Adipocyte (in vitro differentiated cells): ENCODE measurements around the gene CLASP2.
A peak's percentile ranks its signal among the peaks of the same experiment; 100 is the strongest.
"Not testable (repeated sequence)": the region's sequence is repeated elsewhere in the genome, so short reads cannot be mapped to it uniquely, and the experiment has no call there.

Experiments used
- DNase-seq: peaks from one replicate; pipeline ENCODE4 v3.0.0-alpha.2; 2015; ENCODE audit warnings: low read depth
- H3K27me3 ChIP-seq: replicated peaks from 2 replicates; pipeline ENCODE4 v1.7.0; 2013; ENCODE audit warnings: mild to moderate bottlenecking, low read length, moderate library complexity; ENCODE audit not compliant: control insufficient read depth, insufficient read depth
- H3K36me3 ChIP-seq: 2 replicates; pipeline ENCODE4 v1.7.0; 2013; ENCODE audit warnings: low read length, mild to moderate bottlenecking, moderate library complexity; ENCODE audit not compliant: control insufficient read depth, insufficient read depth, severe bottlenecking
- H3K4me1 ChIP-seq: 2 replicates; pipeline ENCODE4 v1.7.0; 2013; ENCODE audit warnings: mild to moderate bottlenecking, low read length, moderate library complexity; ENCODE audit not compliant: control insufficient read depth, insufficient read depth
- H3K4me3 ChIP-seq: 2 replicates; pipeline ENCODE4 v1.7.0; 2013; ENCODE audit warnings: mild to moderate bottlenecking, low read length, moderate library complexity
- H3K9ac ChIP-seq: 2 replicates; pipeline ENCODE4 v1.7.0; 2013; ENCODE audit warnings: mild to moderate bottlenecking, low read length, moderate library complexity
- H3K9me3 ChIP-seq: 2 replicates; pipeline ENCODE4 v1.7.0; 2013; ENCODE audit warnings: mild to moderate bottlenecking, low read length, moderate library complexity; ENCODE audit not compliant: control insufficient read depth

Gene CLASP2

DNA sequence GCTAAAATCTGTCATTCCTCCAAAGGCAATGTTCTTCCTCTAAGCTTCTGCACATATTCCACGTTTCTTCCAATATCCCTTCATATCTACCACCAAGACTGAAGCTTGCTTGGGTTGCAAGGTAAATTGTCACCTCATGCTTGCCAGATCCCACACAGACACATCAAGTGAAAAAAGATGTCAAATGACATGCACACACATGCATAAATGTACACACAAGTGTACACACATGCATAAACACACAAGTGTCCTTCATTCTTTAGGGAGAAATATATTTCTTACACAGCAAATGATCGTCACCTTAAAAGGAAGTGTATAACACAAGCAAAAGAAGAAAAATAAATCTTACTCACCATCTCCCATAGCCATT lies 59.4 kb downstream of the CLASP2 start:
- Histone ChIP-seq H3K9me3 (no peaks in the 10 kb centered on the region), H3K9ac (peak overlapping the region; percentile 78), H3K27me3 (no peaks in the 10 kb centered on the region), H3K4me1 (peaks cover 35% of the 10 kb centered on the region), H3K36me3 (no peaks in the 10 kb centered on the region), H3K4me3 (peak overlapping the region; percentile 81)
- no peak for DNase-seq

DNA sequence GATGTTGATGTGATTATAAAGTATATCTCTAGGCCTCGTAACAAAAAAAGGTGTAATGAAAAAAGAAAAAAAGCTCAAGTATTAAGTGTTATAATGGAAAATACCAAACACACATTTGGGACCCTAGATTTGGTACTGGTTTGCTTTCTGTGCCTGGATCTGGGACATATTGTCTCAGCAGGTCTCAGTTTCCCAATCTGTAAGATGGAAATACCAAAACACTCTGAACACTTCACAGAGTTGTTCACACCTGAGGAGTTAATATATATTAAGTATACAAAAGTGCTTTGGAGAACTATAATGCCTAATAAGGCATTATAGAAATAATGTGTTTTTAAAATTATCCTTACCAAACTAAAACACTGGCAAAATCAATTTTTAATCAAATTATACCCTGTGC lies 60.0 kb downstream of the CLASP2 start:
- DNase-seq, result no peak
- no peaks in the 10 kb centered on the region for H3K27me3 ChIP-seq
- no peaks in the 10 kb centered on the region for H3K9me3 ChIP-seq
- peak overlapping the region; percentile 81 for H3K4me3 ChIP-seq
- no peaks in the 10 kb centered on the region for H3K36me3 ChIP-seq
- peak overlapping the region; percentile 78 for H3K9ac ChIP-seq
- peaks cover 29% of the 10 kb centered on the region for H3K4me1 ChIP-seq

DNA sequence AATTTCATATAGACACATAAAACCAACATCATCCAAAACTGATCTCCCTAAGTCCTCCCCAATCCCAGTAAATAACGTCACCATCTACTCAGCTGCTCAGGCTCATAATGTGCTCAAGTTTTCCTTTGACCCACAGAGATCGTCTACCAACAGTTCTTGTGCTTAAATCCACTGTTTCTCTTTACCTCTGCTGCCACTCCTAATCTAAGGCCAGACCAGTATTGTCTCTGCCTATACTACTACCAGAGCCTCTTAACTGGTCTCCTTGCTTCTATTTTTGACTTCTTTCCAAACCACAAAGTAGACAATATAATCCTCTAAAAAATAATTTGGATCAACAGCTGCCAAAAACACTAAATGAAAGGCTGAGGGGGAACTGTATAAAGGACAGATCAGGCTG lies 65.3 kb downstream of the CLASP2 start:
- Histone ChIP-seq H3K4me3 (no peak overlapping the region), H3K4me1 (peaks cover 3% of the 10 kb centered on the region), H3K27me3 (no peaks in the 10 kb centered on the region), H3K36me3 (no peaks in the 10 kb centered on the region), H3K9me3 (no peaks in the 10 kb centered on the region), H3K9ac (no peak overlapping the region)
- no peak for DNase-seq

DNA sequence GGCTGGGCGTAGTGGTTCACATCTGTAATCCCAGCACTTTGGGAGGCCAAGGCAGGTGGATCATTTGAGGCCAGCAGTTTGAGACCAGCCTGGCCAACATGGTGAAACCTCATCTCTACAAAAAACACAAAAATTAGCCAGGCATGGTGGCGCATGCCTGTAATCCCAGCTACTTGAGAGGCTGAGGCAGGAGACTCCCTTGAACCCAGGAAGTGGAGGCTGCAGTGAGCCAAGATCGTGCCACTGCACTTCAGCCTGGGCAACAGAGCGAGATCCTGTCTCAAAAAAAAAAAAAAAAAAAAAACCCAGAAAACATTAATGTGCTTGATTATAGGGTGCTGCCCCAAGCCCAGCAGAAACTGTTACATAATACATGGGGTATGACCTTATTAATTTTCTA lies 67.0 kb downstream of the CLASP2 start:
- not testable (repeated sequence) for H3K4me1 ChIP-seq, DNase-seq, H3K9me3 ChIP-seq, H3K9ac ChIP-seq, H3K36me3 ChIP-seq, H3K27me3 ChIP-seq, H3K4me3 ChIP-seq

DNA sequence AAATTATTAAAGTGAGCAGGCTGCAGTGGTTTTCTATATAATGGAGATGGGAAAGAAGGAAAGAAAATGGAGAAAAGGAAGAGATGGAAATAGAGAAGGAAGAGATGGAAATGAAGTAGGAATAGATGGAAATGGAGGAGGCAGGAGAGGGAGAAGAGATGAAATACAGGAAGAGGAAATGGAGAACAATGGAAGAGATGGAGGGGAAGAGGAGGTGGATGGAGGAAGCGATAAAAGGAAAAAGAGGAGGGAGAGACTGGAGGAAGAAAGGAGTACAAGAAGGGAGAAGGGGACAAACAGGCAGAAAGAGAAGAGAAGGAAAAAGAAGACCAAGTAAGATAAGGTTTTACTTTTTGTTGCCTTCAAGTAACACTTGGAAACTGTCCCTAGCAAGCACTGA lies 67.6 kb downstream of the CLASP2 start:
- H3K27me3 ChIP-seq, result no peaks in the 10 kb centered on the region
- no peak for DNase-seq
- peaks cover 2% of the 10 kb centered on the region for H3K4me1 ChIP-seq
- H3K4me3 ChIP-seq, result no peak overlapping the region
- no peaks in the 10 kb centered on the region for H3K36me3 ChIP-seq
- H3K9me3 ChIP-seq, result no peaks in the 10 kb centered on the region
- H3K9ac ChIP-seq, result no peak overlapping the region

DNA sequence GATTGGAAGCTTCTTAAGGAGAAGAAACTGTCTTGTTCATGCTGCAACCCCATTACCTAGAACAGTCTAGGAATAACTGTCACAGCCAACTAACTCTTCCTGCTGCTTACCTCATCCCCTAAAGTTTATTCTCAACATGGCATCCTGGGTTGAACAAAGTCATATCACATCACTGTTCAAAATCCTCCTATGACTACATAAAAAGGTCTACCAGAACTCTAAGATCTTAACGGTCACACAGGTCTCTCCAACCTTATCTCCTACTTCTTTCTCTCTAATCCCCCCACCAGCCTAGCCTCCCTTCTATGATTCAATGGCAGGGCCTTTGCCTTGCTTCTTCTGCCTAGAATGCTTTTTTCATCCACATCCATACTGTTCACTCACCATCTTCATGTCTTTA lies 69.3 kb downstream of the CLASP2 start:
- Histone ChIP-seq H3K9me3 (no peaks in the 10 kb centered on the region), H3K27me3 (no peaks in the 10 kb centered on the region), H3K36me3 (peaks cover 5% of the 10 kb centered on the region), H3K4me1 (peaks cover 10% of the 10 kb centered on the region), H3K4me3 (no peak overlapping the region), H3K9ac (no peak overlapping the region)
- no peak for DNase-seq

DNA sequence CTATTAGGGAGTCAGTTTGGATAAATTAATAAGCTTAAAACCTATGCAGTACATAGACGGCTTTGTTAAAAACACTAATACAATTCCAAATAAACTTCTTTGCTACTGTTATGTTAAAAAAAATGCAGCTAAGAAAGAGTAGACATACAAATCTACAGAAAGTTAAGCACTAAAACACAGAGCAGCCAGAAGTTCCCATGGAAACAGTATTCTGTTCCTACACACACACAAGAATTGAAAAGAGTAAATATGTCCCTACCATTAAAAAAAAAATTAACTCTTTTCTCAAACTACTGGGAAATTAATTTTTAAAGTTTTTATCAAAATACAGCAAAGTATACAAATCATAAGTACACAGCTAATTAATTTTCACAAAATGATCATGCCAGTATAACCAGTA lies 71.6 kb downstream of the CLASP2 start:
- Histone ChIP-seq H3K36me3 (peaks cover 7% of the 10 kb centered on the region), H3K4me3 (no peak overlapping the region), H3K9ac (no peak overlapping the region), H3K4me1 (peaks cover 10% of the 10 kb centered on the region), H3K9me3 (no peaks in the 10 kb centered on the region), H3K27me3 (no peaks in the 10 kb centered on the region)
- no peak for DNase-seq

DNA sequence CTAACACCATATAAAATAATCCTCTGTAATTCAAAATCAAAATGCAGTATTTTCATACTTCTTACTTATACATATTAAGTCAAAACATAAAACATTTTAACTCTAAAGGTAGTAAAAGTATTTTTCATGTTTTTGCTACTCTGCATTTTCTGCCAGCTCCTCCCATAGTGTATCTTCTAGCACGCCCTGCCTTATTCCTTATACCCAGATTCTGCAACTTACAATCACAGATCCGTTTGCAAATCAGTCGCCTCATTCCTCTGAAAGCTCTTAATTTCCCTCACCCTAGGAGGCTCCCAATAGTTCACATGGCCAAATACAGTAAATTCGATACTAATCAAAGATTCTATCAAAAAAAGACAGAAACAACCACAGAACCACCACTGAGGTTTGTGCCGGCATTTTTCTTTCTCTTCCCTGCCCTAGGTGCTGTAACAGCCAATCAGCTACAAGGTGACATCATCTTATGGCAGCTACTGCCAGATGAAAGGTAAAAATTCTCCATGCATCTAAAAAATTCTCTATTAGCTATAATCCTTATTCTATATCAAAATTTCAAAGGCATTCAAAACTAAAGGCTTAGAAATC lies 72.9 kb downstream of the CLASP2 start:
- peaks cover 10% of the 10 kb centered on the region for H3K4me1 ChIP-seq
- H3K9ac ChIP-seq, result no peak overlapping the region
- no peaks in the 10 kb centered on the region for H3K27me3 ChIP-seq
- H3K4me3 ChIP-seq, result peak overlapping the region; percentile 74
- peak; percentile 25 for DNase-seq
- peaks cover 7% of the 10 kb centered on the region for H3K36me3 ChIP-seq
- H3K9me3 ChIP-seq, result no peaks in the 10 kb centered on the region

DNA sequence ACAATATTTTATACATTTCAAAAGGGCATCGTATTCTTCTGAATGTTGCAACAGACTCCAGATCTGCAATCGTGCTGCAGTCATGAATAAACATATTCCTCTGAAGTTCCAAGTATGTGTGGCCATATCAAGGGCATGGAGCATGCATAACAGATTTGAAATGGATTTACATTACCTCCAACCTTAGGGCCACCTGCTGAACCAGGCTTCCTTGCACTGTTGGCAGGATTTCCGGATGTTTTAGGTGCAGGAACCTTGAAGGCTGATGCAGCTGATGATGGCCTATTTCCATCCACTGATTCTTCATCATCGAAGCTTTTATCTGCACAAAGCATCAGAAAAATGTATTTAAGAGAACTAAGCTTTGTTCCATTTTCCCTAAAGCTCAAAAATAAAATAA lies 73.5 kb downstream of the CLASP2 start:
- Histone ChIP-seq H3K9ac (no peak overlapping the region), H3K9me3 (no peaks in the 10 kb centered on the region), H3K36me3 (peaks cover 9% of the 10 kb centered on the region), H3K27me3 (no peaks in the 10 kb centered on the region), H3K4me1 (peaks cover 10% of the 10 kb centered on the region), H3K4me3 (no peak overlapping the region)
- no peak for DNase-seq

DNA sequence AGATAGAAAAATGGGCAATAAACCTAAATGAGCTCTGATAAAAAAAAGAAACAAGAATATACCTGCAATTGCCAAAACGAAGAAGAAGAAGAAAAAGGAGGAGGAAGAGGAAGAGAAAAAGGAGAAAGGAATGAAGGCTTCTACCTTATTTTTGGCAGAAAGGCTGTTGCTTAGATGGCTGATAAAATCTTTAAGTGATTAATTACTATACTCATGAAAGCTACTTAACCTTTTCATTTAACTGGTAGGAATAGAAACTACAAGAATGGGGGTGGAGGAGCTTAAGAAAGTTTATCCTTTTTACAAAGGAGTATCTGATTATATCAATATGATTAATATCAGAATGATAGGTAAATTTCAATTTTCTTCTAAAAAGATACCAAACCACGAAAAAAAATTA lies 75.2 kb downstream of the CLASP2 start:
- Histone ChIP-seq H3K27me3 (no peaks in the 10 kb centered on the region), H3K9me3 (no peaks in the 10 kb centered on the region), H3K36me3 (peaks cover 16% of the 10 kb centered on the region), H3K4me1 (peaks cover 10% of the 10 kb centered on the region), H3K4me3 (no peak overlapping the region), H3K9ac (no peak overlapping the region)
- no peak for DNase-seq

DNA sequence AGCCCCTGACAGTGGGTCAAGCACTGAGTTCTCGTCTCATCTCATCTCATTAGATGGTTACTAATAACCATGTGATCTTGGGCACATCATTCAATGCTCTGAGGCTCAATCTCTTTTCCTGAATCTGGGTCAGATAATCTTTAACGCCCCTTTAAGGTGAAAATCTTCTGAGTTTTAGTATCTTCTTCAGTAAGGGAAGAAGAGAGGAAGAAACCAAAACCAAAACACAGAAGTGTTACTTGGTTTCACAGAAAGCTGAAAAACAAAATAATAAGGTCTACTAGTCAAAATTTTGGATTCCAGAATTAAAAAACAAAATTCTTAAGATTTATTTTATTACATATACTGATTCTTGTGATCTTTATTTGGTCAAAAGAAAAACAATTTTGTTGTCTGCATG lies 78.2 kb downstream of the CLASP2 start:
- H3K9me3 ChIP-seq, result no peaks in the 10 kb centered on the region
- no peak for DNase-seq
- H3K36me3 ChIP-seq, result peaks cover 16% of the 10 kb centered on the region
- H3K4me3 ChIP-seq, result no peak overlapping the region
- no peaks in the 10 kb centered on the region for H3K27me3 ChIP-seq
- H3K9ac ChIP-seq, result no peak overlapping the region
- peaks cover 8% of the 10 kb centered on the region for H3K4me1 ChIP-seq

DNA sequence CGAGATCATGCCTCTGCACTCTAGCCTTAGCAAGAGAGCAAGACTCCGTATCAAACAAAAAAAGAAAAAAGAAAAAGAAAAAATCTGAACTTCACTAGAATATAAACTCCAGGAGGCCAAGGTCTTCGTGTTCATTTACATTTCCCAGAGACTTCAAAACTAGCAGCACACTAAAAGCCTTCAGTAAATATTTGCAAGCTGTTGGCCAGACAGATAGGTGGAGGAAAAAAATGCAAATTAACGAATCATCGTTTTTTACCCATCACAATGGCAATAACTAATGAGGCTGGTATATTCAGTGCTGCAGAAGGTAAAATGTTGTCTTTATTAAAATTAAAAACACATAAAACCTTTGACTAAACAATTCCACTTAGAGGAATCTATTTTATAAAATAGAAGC lies 80.6 kb downstream of the CLASP2 start:
- Histone ChIP-seq H3K4me3 (no peak overlapping the region), H3K9ac (no peak overlapping the region), H3K9me3 (no peaks in the 10 kb centered on the region), H3K36me3 (peaks cover 8% of the 10 kb centered on the region), H3K27me3 (no peaks in the 10 kb centered on the region), H3K4me1 (peaks cover 4% of the 10 kb centered on the region)
- no peak for DNase-seq
